GM12872 (cell line): Measurements from ENCODE around the gene AGFG1.

Experiments
- CTCF ChIP-seq: IDR thresholded peaks from 3 replicates; pipeline ENCODE4 v1.5.1; 2011; ENCODE audit warnings: low read depth, mild to moderate bottlenecking, low read length, moderate library complexity; ENCODE audit not compliant: insufficient read depth

Gene AGFG1

GRCh38 chr2:227482638-227483340 lies 10.8 kb downstream of the AGFG1 start:
- TF ChIP-seq CTCF: no peak

GRCh38 chr2:227485429-227485828 lies 13.5 kb downstream of the AGFG1 start:
- no peak for TF ChIP-seq CTCF

GRCh38 chr2:227486688-227487087 lies 14.7 kb downstream of the AGFG1 start:
- no peak for TF ChIP-seq CTCF

- TF ChIP-seq CTCF: no peak
Observed at GRCh38 chr2:227488045-227488444, 16.1 kb downstream of the AGFG1 start.

- no peak for TF ChIP-seq CTCF
Observed at GRCh38 chr2:227491386-227491785, 19.4 kb downstream of the AGFG1 start.

- TF ChIP-seq CTCF: no peak
Observed at GRCh38 chr2:227493524-227493923, 21.6 kb downstream of the AGFG1 start.

- no peak for TF ChIP-seq CTCF
Observed at GRCh38 chr2:227497158-227497557, 25.2 kb downstream of the AGFG1 start.
